ENCODE data around the gene NFKBIE.

Gene NFKBIE

GRCh38 chr6:44238687-44239350 is 26.5 kb downstream of the NFKBIE start:
- H3K4me3 ChIP-seq (ENCODE audit: low read depth, low read length), result no peak overlapping the region
- TF ChIP-seq, protein P1, sequence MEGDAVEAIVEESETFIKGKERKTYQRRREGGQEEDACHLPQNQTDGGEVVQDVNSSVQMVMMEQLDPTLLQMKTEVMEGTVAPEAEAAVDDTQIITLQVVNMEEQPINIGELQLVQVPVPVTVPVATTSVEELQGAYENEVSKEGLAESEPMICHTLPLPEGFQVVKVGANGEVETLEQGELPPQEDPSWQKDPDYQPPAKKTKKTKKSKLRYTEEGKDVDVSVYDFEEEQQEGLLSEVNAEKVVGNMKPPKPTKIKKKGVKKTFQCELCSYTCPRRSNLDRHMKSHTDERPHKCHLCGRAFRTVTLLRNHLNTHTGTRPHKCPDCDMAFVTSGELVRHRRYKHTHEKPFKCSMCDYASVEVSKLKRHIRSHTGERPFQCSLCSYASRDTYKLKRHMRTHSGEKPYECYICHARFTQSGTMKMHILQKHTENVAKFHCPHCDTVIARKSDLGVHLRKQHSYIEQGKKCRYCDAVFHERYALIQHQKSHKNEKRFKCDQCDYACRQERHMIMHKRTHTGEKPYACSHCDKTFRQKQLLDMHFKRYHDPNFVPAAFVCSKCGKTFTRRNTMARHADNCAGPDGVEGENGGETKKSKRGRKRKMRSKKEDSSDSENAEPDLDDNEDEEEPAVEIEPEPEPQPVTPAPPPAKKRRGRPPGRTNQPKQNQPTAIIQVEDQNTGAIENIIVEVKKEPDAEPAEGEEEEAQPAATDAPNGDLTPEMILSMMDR (IDR thresholded peaks at IDR 0.05; ENCODE audit: insufficient read depth, low read length, missing control alignments), result no peak
- CTCF ChIA-PET, result interaction anchor here (0.6 to 6.6 kb wide), 9 partner anchors 7 to 141 kb away, joined by 3 to 175 read pairs (median 7); partner anchors contain the start of genes HSP90AB1, SLC29A1 and SLC35B2
- no peak for DNase-seq (ENCODE audit: low read depth, low spot score)
- POLR2A ChIA-PET, result no interaction called here

DNA sequence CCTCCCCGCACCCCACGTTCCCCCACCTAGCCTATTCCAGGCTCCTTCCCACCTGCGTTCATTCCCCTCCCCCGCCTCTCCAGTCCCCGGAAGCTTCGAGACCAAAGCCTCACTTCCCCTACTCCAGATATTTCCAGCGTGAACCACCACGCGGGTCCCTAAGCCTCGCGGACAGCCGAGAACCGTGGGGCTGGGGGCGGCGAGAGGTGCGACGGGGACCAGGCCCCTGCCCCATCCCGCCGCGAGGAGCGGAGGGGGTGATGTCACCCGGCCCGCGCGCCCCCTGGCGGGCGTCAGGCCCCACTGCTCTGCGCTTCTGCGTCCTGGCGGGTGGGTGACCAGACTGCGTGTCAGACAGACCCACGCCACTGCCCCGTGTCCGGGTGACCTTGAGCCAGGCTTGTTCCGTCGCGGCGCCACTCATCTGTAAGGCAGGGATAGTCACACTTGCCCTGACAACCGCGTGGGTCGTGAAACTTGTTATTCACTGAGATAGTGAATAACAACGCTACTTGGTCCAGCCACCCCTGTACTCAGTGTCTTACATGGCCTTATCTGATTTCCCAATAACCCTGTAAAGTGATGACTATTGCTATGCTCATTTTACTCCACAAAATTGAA is 27.4 kb downstream of the NFKBIE start:
- ChIA-PET POLR2A (interaction anchor here (0.7 to 4.9 kb wide), 5 partner anchors 9 to 106 kb away, joined by 3 to 74 read pairs (median 3); partner anchors contain the start of genes HSP90AB1 and SLC29A1), CTCF (interaction anchor here (0.6 to 6.6 kb wide), 29 partner anchors 8 to 629 kb away, joined by 3 to 175 read pairs (median 4); partner anchors contain the start of genes HSP90AB1, SLC29A1 and SLC35B2)
- TF ChIP-seq, protein P1 (IDR thresholded peaks at IDR 0.05; ENCODE audit: insufficient read depth, low read length, missing control alignments), result peak; percentile 99
- no peak for DNase-seq (ENCODE audit: low read depth, low spot score)
- peak overlapping the region; percentile 67 for H3K4me3 ChIP-seq (ENCODE audit: low read depth, low read length)

- ChIA-PET POLR2A (interaction anchor here (0.7 to 4.9 kb wide), 7 partner anchors 9 to 105 kb away, joined by 3 to 74 read pairs (median 3); partner anchors contain the start of genes HSP90AB1 and SLC29A1), CTCF (interaction anchor here (0.6 to 6.6 kb wide), 27 partner anchors 9 to 629 kb away, joined by 3 to 175 read pairs (median 4); partner anchors contain the start of genes HSP90AB1, SLC29A1 and SLC35B2)
- TF ChIP-seq, protein P1 (IDR thresholded peaks at IDR 0.05; ENCODE audit: insufficient read depth, low read length, missing control alignments), result no peak
- DNase-seq (ENCODE audit: low read depth, low spot score), result peak; percentile 88
- peak overlapping the region; percentile 67 for H3K4me3 ChIP-seq (ENCODE audit: low read depth, low read length)
These were observed 28.1 kb downstream of the NFKBIE start for GRCh38 chr6:44237021-44237812.

DNA sequence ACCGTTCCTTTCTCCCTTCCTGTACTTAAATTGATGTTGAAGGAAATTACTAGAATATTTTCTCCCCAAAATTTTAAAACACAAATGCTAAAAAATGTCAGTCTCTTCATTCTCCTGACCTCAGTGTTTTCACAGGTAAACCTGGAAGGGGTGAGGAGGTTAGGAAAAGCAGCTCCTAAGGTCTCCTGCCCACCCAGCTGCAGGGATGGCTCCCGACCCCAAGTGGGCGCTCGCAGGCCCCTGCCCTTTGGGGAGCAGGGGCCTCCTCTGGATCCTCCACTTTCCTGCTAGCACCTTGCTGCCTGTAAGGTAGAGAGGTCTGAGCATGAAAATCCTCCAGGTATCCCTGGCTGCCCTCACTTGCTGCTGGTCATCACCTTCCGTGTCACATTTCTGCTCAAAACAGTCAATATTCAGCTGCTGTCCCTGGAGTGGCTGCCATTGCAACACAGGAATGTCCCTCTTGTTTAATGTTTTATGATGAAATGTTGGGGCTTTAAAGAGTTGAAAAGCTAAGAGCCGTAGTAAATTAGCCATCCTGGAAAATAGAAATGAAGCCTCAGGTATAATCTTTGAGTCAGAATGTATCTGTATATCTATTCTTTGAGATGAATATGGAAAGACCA is 29.3 kb downstream of the NFKBIE start:
- ChIA-PET POLR2A (interaction anchor here (0.7 to 4.9 kb wide), 2 partner anchors 11 to 19 kb away, joined by 3 to 74 read pairs; partner anchors contain the start of gene HSP90AB1), CTCF (interaction anchor here (0.6 to 6.6 kb wide), 19 partner anchors 10 to 139 kb away, joined by 3 to 175 read pairs (median 6); partner anchors contain the start of genes AARS2, HSP90AB1, SLC29A1 and SLC35B2)
- H3K4me3 ChIP-seq (ENCODE audit: low read depth, low read length), result no peak overlapping the region

GRCh38 chr6:44235269-44235668 is 30.1 kb downstream of the NFKBIE start:
- TF ChIP-seq, protein P1 (IDR thresholded peaks at IDR 0.05; ENCODE audit: insufficient read depth, low read length, missing control alignments), result no peak
- no peak overlapping the region for H3K4me3 ChIP-seq (ENCODE audit: low read depth, low read length)
- POLR2A ChIA-PET, result interaction anchor here (1.0 to 4.9 kb wide), 3 partner anchors 11 to 14 kb away, joined by 3 to 74 read pairs (median 6); partner anchors contain the start of gene HSP90AB1
- CTCF ChIA-PET, result interaction anchor here (0.9 to 6.6 kb wide), 40 partner anchors 10 to 151 kb away, joined by 3 to 175 read pairs (median 6); partner anchors contain the start of genes AARS2, HSP90AB1, MYMX and SLC29A1
- DNase-seq (ENCODE audit: low read depth, low spot score), result no peak

More for the DNA sequence above, 29.3 kb downstream of the NFKBIE start:
- TF ChIP-seq, protein P1 (IDR thresholded peaks at IDR 0.05; ENCODE audit: insufficient read depth, low read length, missing control alignments), result no peak
- DNase-seq (ENCODE audit: low read depth, low spot score), result no peak
